Measurements from ENCODE around the gene TMEM119. TPM values are rescaled to one million over a fixed set of nuclear protein-coding genes. Genes with fewer than 3 reads are reported as not detected.

TMEM119 gene
- total and polyA plus RNA-seq, 2 of the 13 experiments (the other 11 are each of a cell fraction or from before 2014, with no cell fraction given) = not detected

DNA sequence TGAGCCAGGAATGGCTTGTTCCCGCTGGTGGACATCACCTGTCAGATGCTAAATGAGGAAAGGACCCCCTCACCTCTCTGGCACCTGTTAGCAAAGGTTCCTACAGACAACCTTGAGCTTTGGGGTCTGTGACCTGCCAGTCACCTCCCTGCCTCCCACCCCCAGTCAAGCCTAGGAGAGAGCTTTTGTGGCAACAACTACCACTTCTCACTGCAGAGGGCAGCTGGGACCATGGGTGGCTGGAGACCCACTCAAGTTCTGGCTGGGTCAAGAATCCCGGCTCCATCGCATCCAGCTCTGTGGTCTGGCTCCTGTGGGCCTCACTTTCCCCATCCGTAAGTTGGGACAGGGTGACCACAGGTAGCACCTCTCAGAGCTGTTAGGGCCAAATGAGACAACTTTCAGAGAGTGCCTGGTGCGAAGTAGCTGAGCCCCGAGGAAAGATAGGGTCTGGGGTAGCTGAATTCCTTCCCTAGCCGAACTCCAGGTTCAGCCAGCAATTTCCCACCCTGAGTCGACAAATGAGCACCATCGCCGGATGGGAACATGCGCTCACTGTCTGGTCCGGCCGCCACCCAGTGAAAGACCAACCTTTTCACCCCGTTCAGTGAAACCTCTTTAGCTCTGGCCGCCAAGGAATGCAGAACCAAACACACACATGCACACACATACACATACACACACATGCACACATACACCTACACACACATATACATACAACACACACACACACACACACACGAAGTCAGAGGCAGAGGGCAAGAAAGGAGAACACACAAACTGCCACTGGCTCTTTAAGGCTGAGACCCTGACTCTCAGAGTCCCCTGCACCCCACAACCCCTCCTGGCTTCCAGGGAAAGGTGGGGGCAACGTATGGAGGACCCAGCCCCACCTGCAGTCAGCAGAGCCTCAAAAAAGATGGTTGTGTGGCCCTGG, 1.9 kb downstream of the TMEM119 start:
- Histone ChIP-seq H3K4me2 (ENCODE audit: low read depth, low read length) (no peak overlapping the region), H2AFZ (ENCODE audit: low read length) (no peak overlapping the region), H3K9ac (ENCODE audit: insufficient read depth, low read depth, low read length) (no peak overlapping the region), H4K20me1 (ENCODE audit: insufficient read depth, low read length) (no peaks in the 10 kb centered on the region), H3K36me3 (replicated peaks in 1 of 2; ENCODE audit: control insufficient read depth in 1 of 2, insufficient read depth in 2 of 2, low read length in 2 of 2) (no peaks in the 10 kb centered on the region), H3K4me1 (ENCODE audit: insufficient read depth, low read length) (0 out of 2 replicates have a peak, but pooled peaks cover 8% of the 10 kb centered on the region), H3K27ac (ENCODE audit: extremely low read length, insufficient read depth, low read length) (no peak overlapping the region), H3K9me3 (ENCODE audit: low read length) (no peaks in the 10 kb centered on the region), H3K27me3 (ENCODE audit: control insufficient read depth in 1 of 2, insufficient read depth in 2 of 2, low read length in 2 of 2) (peaks cover 7 to 26% of the 10 kb centered on the region in 2 experiments; a peak in 4 of 5 replicates), H3K79me2 (ENCODE audit: insufficient read depth, low read length) (no peaks in the 10 kb centered on the region), H3K4me3 (replicated peaks in 1 of 3; ENCODE audit: insufficient read depth in 1 of 3, low read depth in 2 of 3, low read length in 3 of 3) (no peak overlapping the region)
- ATAC-seq (no peak), FAIRE-seq (no peak), DNase-seq (ENCODE audit: low spot score) (no peak)
- CTCF ChIA-PET (ENCODE audit: low intra/inter-chr PET ratio, low total read pairs) = no interaction called here
- WGBS (ENCODE audit: low lambda C conversion rate) = 49% methylated on average over 15 of the region's 17 CpGs
- no TSS peak for BruUV-seq (replicated peaks)
- in situ Hi-C loops (cut with HindIII; ENCODE audit: extremely low pct_ligation_motif_present, low pct_unique_long_range_greater_than_20kb) = no loop called here
- TF ChIP-seq ZMAT3 (CRISPR knock-in tag; conservative IDR thresholded peaks at IDR 0.05) (no peak), SP4 (CRISPR knock-in tag; IDR thresholded peaks at IDR 0.05) (0 out of 2 replicates have a peak, but pooled peaks have one; percentile 14)
- POLR2A ChIA-PET = no interaction called here
- intact Hi-C loops (cut with micrococcal nuclease; ENCODE audit: unreplicated experiment) = no loop called here

DNA sequence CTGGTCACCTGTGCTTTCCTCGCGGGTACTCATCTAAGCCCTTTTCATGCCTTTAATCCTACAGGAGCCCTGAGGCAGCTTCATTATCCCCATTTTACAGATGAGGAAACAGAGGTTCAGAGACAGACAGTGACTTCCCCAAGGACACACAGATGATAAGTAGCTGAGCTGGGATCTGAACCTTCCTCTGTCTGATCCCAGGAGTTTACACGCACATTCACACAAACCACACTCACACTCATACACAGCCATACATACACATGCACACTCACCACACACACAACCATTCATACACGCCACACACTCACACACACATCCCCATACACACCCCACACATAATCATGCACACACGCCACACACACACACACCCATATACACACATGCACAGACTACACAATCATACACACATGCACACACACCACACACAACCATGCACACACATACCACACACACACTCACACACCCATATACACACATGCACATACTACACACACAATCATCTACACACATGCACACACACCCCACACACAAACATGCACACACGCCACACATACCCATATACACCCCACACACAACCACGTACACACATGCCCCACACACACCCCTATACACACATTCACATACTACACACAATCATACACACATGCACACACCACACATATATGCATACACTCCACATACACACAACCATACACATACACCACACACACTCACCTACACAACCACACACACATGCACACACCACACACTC, 2.7 kb downstream of the TMEM119 start:
- H3K9me3 ChIP-seq (ENCODE audit: low read length) = no peaks in the 10 kb centered on the region
- H3K4me3 ChIP-seq (replicated peaks in 1 of 3; ENCODE audit: insufficient read depth in 1 of 3, low read depth in 2 of 3, low read length in 3 of 3) = no peak overlapping the region
- no peak overlapping the region for H2AFZ ChIP-seq (ENCODE audit: low read length)
- no peak overlapping the region for H3K9ac ChIP-seq (ENCODE audit: insufficient read depth, low read depth, low read length)
- in situ Hi-C loops (cut with HindIII; ENCODE audit: extremely low pct_ligation_motif_present, low pct_unique_long_range_greater_than_20kb) = no loop called here
- no peaks in the 10 kb centered on the region for H3K79me2 ChIP-seq (ENCODE audit: insufficient read depth, low read length)
- H3K27me3 ChIP-seq (ENCODE audit: control insufficient read depth in 1 of 2, insufficient read depth in 2 of 2, low read length in 2 of 2) = peaks cover 8 to 31% of the 10 kb centered on the region in 2 experiments
- DNase-seq (ENCODE audit: low spot score) (no peak), FAIRE-seq (peak; percentile 51), ATAC-seq (no peak)
- no TSS peak for BruUV-seq (replicated peaks)
- 0 out of 2 replicates have a peak, but pooled peaks cover 8% of the 10 kb centered on the region for H3K4me1 ChIP-seq (ENCODE audit: insufficient read depth, low read length)
- CTCF ChIA-PET (ENCODE audit: low intra/inter-chr PET ratio, low total read pairs) = no interaction called here
- H3K4me2 ChIP-seq (ENCODE audit: low read depth, low read length) = no peak overlapping the region
- WGBS (ENCODE audit: low lambda C conversion rate) = 78% methylated on average over 7 of the region's 7 CpGs
- intact Hi-C loops (cut with micrococcal nuclease; ENCODE audit: unreplicated experiment) = no loop called here
- no peaks in the 10 kb centered on the region for H4K20me1 ChIP-seq (ENCODE audit: insufficient read depth, low read length)
- no peaks in the 10 kb centered on the region for H3K36me3 ChIP-seq (replicated peaks in 1 of 2; ENCODE audit: control insufficient read depth in 1 of 2, insufficient read depth in 2 of 2, low read length in 2 of 2)
- no peak overlapping the region for H3K27ac ChIP-seq (ENCODE audit: extremely low read length, insufficient read depth, low read length)
- POLR2A ChIA-PET = no interaction called here
- peak; percentile 57 for TF ChIP-seq ZNF629 (CRISPR knock-in tag; conservative IDR thresholded peaks at IDR 0.05)
- TF ChIP-seq, protein P1, sequence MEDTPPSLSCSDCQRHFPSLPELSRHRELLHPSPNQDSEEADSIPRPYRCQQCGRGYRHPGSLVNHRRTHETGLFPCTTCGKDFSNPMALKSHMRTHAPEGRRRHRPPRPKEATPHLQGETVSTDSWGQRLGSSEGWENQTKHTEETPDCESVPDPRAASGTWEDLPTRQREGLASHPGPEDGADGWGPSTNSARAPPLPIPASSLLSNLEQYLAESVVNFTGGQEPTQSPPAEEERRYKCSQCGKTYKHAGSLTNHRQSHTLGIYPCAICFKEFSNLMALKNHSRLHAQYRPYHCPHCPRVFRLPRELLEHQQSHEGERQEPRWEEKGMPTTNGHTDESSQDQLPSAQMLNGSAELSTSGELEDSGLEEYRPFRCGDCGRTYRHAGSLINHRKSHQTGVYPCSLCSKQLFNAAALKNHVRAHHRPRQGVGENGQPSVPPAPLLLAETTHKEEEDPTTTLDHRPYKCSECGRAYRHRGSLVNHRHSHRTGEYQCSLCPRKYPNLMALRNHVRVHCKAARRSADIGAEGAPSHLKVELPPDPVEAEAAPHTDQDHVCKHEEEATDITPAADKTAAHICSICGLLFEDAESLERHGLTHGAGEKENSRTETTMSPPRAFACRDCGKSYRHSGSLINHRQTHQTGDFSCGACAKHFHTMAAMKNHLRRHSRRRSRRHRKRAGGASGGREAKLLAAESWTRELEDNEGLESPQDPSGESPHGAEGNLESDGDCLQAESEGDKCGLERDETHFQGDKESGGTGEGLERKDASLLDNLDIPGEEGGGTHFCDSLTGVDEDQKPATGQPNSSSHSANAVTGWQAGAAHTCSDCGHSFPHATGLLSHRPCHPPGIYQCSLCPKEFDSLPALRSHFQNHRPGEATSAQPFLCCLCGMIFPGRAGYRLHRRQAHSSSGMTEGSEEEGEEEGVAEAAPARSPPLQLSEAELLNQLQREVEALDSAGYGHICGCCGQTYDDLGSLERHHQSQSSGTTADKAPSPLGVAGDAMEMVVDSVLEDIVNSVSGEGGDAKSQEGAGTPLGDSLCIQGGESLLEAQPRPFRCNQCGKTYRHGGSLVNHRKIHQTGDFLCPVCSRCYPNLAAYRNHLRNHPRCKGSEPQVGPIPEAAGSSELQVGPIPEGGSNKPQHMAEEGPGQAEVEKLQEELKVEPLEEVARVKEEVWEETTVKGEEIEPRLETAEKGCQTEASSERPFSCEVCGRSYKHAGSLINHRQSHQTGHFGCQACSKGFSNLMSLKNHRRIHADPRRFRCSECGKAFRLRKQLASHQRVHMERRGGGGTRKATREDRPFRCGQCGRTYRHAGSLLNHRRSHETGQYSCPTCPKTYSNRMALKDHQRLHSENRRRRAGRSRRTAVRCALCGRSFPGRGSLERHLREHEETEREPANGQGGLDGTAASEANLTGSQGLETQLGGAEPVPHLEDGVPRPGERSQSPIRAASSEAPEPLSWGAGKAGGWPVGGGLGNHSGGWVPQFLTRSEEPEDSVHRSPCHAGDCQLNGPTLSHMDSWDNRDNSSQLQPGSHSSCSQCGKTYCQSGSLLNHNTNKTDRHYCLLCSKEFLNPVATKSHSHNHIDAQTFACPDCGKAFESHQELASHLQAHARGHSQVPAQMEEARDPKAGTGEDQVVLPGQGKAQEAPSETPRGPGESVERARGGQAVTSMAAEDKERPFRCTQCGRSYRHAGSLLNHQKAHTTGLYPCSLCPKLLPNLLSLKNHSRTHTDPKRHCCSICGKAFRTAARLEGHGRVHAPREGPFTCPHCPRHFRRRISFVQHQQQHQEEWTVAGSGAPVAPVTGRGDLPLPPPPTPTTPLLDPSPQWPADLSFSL (CRISPR knock-in tag; IDR thresholded peaks at IDR 0.05) = peak; percentile 63; the same call in 1 of the 2 replicates
- TF ChIP-seq ZNF12 (CRISPR knock-in tag; IDR thresholded peaks at IDR 0.05) = no peak
- no peak for TF ChIP-seq ZNF138 (CRISPR knock-in tag; IDR thresholded peaks at IDR 0.05; ENCODE audit: low read depth)
- no peak for TF ChIP-seq FOXK2 (IDR thresholded peaks at IDR 0.05)
- TF ChIP-seq NFRKB (IDR thresholded peaks at IDR 0.05) = no peak
- TF ChIP-seq RAD51 (IDR thresholded peaks at IDR 0.05; ENCODE audit: borderline replicate concordance) = peak; percentile 23; the same call in 1 of the 2 replicates
- no peak for TF ChIP-seq ZBTB42 (CRISPR knock-in tag; IDR thresholded peaks at IDR 0.05)
- TF ChIP-seq SP1 (IDR thresholded peaks at IDR 0.05) = 0 out of 2 replicates have a peak, but pooled peaks have one; percentile 14
- no peak for TF ChIP-seq SP1 (CRISPR knock-in tag; IDR thresholded peaks at IDR 0.05)
